Transverse colon (tissue), 4 donors: ENCODE data around the gene POC1B. TPM values are rescaled to one million over a fixed set of nuclear protein-coding genes. Genes with fewer than 3 reads are reported as not detected.

Experiments used
- DNase-seq: peaks from one replicate; pipeline ENCODE4 v3.0.0-alpha.2; 2019
- H3K27ac ChIP-seq, 4 donors: fragments of 200-600 bp; sonication (generic); 2 replicates each; pipeline ENCODE4 v1.5.1; 2016 to 2018; ENCODE audit warnings: inconsistent platforms in 4 of 4
- H3K27me3 ChIP-seq: fragments of 200-600 bp; sonication (generic); 2 replicates; pipeline ENCODE4 v1.5.1; 2017; ENCODE audit warnings: inconsistent platforms
- H3K36me3 ChIP-seq, 4 donors: fragments of 200-600 bp; sonication (generic); 2 replicates each; pipeline ENCODE4 v1.5.1; 2017 to 2019; ENCODE audit warnings: inconsistent platforms in 4 of 4
- H3K4me1 ChIP-seq, 4 donors: fragments of 200-600 bp; sonication (generic); 2 replicates each; pipeline ENCODE4 v1.5.1; 2017 to 2020; ENCODE audit warnings: inconsistent platforms in 4 of 4
- H3K4me3 ChIP-seq, 4 donors: fragments of 200-600 bp; sonication (generic); 1 replicate in 1 of 4; 2 replicates in 3 of 4; pipeline versions ENCODE4 v1.5.1 to v1.6.1; 2017 to 2019; ENCODE audit warnings: inconsistent platforms in 4 of 4
- H3K9me3 ChIP-seq, 2 donors: fragments of 200-600 bp; sonication (generic); 2 replicates each; pipeline ENCODE4 v1.5.1; 2017 to 2019; ENCODE audit warnings: inconsistent platforms in 2 of 2
- EP300 ChIP-seq: sonication (generic); formaldehyde crosslinking; IDR thresholded peaks from one replicate; pipeline ENCODE4 v1.6.1; 2017; ENCODE audit warnings: antibody characterized with exemption, low read depth
- POLR2A ChIP-seq: fragments of 450-650 bp; IDR thresholded peaks from one replicate; pipeline ENCODE4 v1.6.1; 2016; ENCODE audit warnings: antibody characterized with exemption, mild to moderate bottlenecking, moderate library complexity
- POLR2AphosphoS5 ChIP-seq, 3 donors: sonication (generic); formaldehyde crosslinking; IDR thresholded peaks; one replicate each; pipeline ENCODE4 v1.6.1; 2016; ENCODE audit warnings: antibody characterized with exemption in 3 of 3
- WGBS, 2 donors: methylation state at CpG; one replicate each; pipeline ENCODE4 v1.1.5; 2018; ENCODE audit warnings: low coverage in 1 of 2; 5-methylcytosine and 5-hydroxymethylcytosine counted together
- in situ Hi-C, 4 donors: fragments of 200-750 bp; cut with MboI; loops; one replicate each; pipeline versions ENCODE4 v1.15.0 to v1.15.1; 2017; ENCODE audit warnings: low sequenced_read_pairs in 3 of 4, low pct_ligation_motif_present in 1 of 4, low pct_unique_long_range_greater_than_20kb in 1 of 4
- intact Hi-C: fragments of 100-400 bp; cut with DNase I; formaldehyde crosslinking; loops from one replicate; pipeline ENCODE4 v1.15.1; 2023; ENCODE audit warnings: low total_unique reads
- total RNA-seq, 4 donors: library from RNA; depleted of rRNA; stranded (reverse); fragments of >200 nt; gene quantifications; one replicate each; pipeline ENCODE4 v1.1.0, GENCODE V29; 2016
- TF ChIP-seq, protein P1 (sequence below), 5 experiments: fragments of 200-600 bp in 3 of 5; fragments of 450-650 bp in 2 of 5; sonication (generic) in 3 of 5; IDR thresholded peaks; 1 replicate in 2 of 5; 2 replicates in 3 of 5; pipeline ENCODE4 v1.5.1; 2016 to 2017; ENCODE audit warnings: antibody characterized with exemption in 5 of 5, inconsistent platforms in 3 of 5, mild to moderate bottlenecking in 2 of 5, moderate library complexity in 1 of 5

The POC1B gene
- total RNA-seq, 4 donors from 2014 or later, result 7.8 to 68.5 (median 33.8) TPM

DNA sequence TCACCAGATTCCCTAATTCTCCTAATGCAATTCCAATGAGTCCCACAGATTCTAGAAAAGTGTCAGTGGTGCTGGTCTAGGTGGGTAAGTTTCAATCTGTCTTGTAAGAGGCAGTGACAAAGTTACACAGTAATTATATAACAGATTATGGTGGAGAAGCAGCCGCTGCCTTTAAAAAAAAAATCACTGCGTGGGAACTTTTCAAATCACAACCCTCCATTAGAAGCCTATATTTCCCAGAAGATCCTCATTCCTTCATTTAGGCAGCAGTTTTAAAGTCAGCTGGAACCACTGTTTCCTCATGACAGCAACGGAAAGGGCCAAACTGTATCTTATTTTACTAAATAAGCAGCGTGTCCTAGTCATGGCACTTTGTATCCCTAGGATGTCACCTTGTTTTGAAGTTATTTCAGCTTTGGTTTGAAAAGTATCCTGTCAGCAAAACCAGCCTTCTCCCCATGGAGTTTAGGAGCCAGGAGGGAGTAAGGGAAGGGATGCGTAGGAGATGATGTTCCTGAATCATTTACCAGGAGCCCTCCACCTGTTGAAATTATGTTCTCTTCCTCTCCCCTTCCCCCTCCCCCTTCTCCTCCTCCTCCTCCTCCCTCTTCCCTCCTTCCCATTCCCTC is 145.9 kb downstream of the POC1B start:
- H3K4me1 ChIP-seq, result peaks cover 22 to 82% (median 55%) of the 10 kb centered on the region in 4 donors
- no peak for DNase-seq
- H3K27me3 ChIP-seq, result no peaks in the 10 kb centered on the region
- H3K4me3 ChIP-seq, result no peak overlapping the region
- TF ChIP-seq, protein P1, sequence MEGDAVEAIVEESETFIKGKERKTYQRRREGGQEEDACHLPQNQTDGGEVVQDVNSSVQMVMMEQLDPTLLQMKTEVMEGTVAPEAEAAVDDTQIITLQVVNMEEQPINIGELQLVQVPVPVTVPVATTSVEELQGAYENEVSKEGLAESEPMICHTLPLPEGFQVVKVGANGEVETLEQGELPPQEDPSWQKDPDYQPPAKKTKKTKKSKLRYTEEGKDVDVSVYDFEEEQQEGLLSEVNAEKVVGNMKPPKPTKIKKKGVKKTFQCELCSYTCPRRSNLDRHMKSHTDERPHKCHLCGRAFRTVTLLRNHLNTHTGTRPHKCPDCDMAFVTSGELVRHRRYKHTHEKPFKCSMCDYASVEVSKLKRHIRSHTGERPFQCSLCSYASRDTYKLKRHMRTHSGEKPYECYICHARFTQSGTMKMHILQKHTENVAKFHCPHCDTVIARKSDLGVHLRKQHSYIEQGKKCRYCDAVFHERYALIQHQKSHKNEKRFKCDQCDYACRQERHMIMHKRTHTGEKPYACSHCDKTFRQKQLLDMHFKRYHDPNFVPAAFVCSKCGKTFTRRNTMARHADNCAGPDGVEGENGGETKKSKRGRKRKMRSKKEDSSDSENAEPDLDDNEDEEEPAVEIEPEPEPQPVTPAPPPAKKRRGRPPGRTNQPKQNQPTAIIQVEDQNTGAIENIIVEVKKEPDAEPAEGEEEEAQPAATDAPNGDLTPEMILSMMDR (IDR thresholded peaks at IDR 0.05), result no peak
- TF ChIP-seq POLR2A (no peak), POLR2AphosphoS5 (IDR thresholded peaks at IDR 0.05) (no peak)
- H3K36me3 ChIP-seq, result no peaks in the 10 kb centered on the region
- peak overlapping the region; percentile 63 to 83 (median 79) for H3K27ac ChIP-seq
- intact Hi-C loops (no loop called here), in situ Hi-C loops (no loop called here)
- no peaks in the 10 kb centered on the region for H3K9me3 ChIP-seq
- 70 to 78% methylated on average over 5 of the region's 5 CpGs for WGBS, 2 donors

DNA sequence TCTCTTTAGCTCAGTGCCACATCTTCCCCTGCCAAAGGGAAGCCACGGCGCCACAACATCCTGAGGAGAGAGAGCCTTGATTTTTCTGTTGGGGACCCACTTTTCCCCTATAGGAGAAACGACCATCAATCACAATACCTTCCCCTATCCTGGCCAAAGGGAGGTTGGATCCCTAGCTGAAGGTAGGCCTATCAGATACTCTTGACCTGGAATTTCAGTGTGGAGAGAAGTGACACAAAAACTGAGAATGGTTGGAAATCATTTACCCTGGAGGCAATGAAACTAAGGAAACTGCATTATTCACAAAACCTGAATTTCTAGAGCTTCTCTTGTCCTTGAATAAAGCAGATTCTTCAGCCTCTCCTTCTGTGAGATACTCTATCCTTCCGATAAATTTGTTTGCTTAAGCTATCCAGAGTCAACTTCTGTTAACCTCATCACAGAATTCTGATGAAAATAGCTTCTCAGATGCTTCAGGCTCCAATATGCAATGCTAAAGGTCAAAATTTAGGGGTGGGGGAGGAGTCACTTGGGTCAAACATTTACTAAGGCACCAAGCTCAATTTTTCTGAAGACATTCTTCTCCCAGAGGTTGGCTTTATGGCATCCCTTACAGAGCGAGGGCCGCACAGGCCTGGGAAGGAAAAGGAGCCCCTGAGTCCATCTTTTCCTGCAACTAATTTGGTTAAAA is 146.6 kb downstream of the POC1B start:
- no peak overlapping the region for H3K4me3 ChIP-seq
- peak overlapping the region; percentile 63 to 83 (median 79) for H3K27ac ChIP-seq
- in situ Hi-C loops (no loop called here), intact Hi-C loops (no loop called here)
- no peaks in the 10 kb centered on the region for H3K9me3 ChIP-seq
- DNase-seq, result no peak
- H3K4me1 ChIP-seq, result peaks cover 21 to 80% (median 52%) of the 10 kb centered on the region in 4 donors
- 67 to 69% methylated on average over 4 to 6 of the region's 6 CpGs for WGBS, 2 donors
- no peaks in the 10 kb centered on the region for H3K36me3 ChIP-seq
- no peaks in the 10 kb centered on the region for H3K27me3 ChIP-seq
- TF ChIP-seq EP300 (no peak), POLR2A (no peak), POLR2AphosphoS5 (IDR thresholded peaks at IDR 0.05) (no peak)
- TF ChIP-seq, protein P1 (IDR thresholded peaks at IDR 0.05), result no peak

DNA sequence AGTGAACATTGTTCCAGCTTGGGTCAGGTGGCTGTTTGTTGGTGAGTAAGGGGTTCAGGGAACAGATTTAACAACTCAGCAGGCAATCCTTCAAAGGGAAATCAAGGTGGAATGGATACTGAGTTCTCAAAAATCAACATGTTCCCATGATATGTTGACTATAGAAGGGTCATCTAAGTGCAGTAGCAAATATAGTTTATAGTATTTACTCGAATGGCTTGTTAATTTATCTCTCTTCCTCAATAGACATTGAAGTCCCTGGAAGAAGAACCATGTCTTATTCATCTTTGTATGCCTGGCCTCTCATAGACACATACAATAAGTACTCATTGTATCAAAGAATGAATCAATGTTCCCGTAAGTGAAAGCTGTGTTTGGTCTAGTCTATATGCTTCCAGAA is 149.0 kb downstream of the POC1B start:
- Histone ChIP-seq H3K4me3 (no peak overlapping the region), H3K4me1 (peaks cover 16 to 77% (median 50%) of the 10 kb centered on the region in 4 donors), H3K27me3 (no peaks in the 10 kb centered on the region), H3K27ac (peak overlapping the region; percentile 77 to 83 (median 79)), H3K9me3 (no peaks in the 10 kb centered on the region), H3K36me3 (no peaks in the 10 kb centered on the region)
- in situ Hi-C loops (no loop called here), intact Hi-C loops (no loop called here)
- TF ChIP-seq, protein P1 (IDR thresholded peaks at IDR 0.05), result no peak
- TF ChIP-seq POLR2AphosphoS5 (IDR thresholded peaks at IDR 0.05) (no peak), POLR2A (no peak), EP300 (no peak)
- no peak for DNase-seq
- 60 to 73% methylated on average over 2 of the region's 2 CpGs for WGBS, 2 donors

DNA sequence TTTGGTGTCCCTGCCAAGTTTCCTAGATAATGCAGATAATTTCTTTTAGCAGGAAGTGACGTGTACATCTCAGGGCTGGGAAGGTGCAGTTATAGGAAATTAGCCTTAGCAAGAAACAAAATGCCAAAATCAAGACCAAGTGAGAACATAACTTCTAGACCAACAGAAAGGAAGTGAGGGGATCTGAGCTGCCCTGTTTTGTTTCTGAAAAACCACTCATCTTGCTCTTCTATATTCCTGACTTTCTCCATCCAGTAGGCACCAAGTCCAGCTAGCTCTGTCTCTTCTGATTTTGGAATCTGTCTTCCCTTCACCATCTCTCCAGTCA is 149.7 kb downstream of the POC1B start:
- DNase-seq, result no peak
- no peaks in the 10 kb centered on the region for H3K36me3 ChIP-seq
- H3K27ac ChIP-seq, result peak overlapping the region; percentile 77 to 83 (median 79)
- H3K27me3 ChIP-seq, result no peaks in the 10 kb centered on the region
- peaks cover 16 to 75% (median 50%) of the 10 kb centered on the region in 4 donors for H3K4me1 ChIP-seq
- in situ Hi-C loops, result no loop called here
- TF ChIP-seq POLR2A, result no peak
- TF ChIP-seq EP300, result no peak
- TF ChIP-seq POLR2AphosphoS5 (IDR thresholded peaks at IDR 0.05), result no peak
- TF ChIP-seq, protein P1 (IDR thresholded peaks at IDR 0.05), result no peak
- intact Hi-C loops, result no loop called here
- WGBS, 2 donors, result 38 to 56% methylated on average over 1 of the region's 1 CpG
- H3K9me3 ChIP-seq, result no peaks in the 10 kb centered on the region
- no peak overlapping the region for H3K4me3 ChIP-seq
